HG03520 (cell line): Measurements from ENCODE around the gene IQCH.

ENCODE experiments used
- ATAC-seq: cut with Tn5 transposase; IDR thresholded peaks from one replicate; pipeline ENCODE4 v1.9.1; 2021; ENCODE audit warnings: mild to moderate bottlenecking, moderate library complexity; ENCODE audit not compliant: unreplicated experiment

The IQCH gene

GRCh38 chr15:67480741-67481140 is 226.2 kb downstream of the IQCH start:
- no peak for ATAC-seq

GRCh38 chr15:67481680-67482079 is 227.1 kb downstream of the IQCH start:
- no peak for ATAC-seq

- ATAC-seq: no peak
Observed at GRCh38 chr15:67495585-67495984, 241.0 kb downstream of the IQCH start.

GRCh38 chr15:67501177-67501835 is 246.7 kb downstream of the IQCH start:
- no peak for ATAC-seq

GRCh38 chr15:67501836-67502461 is 247.4 kb downstream of the IQCH start:
- ATAC-seq: no peak

GRCh38 chr15:67504056-67504455 is 249.5 kb downstream of the IQCH start:
- no peak for ATAC-seq

- no peak for ATAC-seq
Observed at GRCh38 chr15:67504796-67505195, 250.2 kb downstream of the IQCH start.

- no peak for ATAC-seq
Observed at GRCh38 chr15:67505675-67506572, 251.3 kb downstream of the IQCH start.

GRCh38 chr15:67506775-67507747 is 252.5 kb downstream of the IQCH start:
- no peak for ATAC-seq

GRCh38 chr15:67508407-67508806 is 253.8 kb downstream of the IQCH start:
- ATAC-seq: no peak

GRCh38 chr15:67509918-67510317 is 255.3 kb downstream of the IQCH start:
- ATAC-seq: no peak

- ATAC-seq: no peak
Observed at GRCh38 chr15:67510597-67511190, 256.1 kb downstream of the IQCH start.

- no peak for ATAC-seq
Observed at GRCh38 chr15:67511606-67512005, 257.0 kb downstream of the IQCH start.

- no peak for ATAC-seq
Observed at GRCh38 chr15:67512140-67512539, 257.6 kb downstream of the IQCH start.

GRCh38 chr15:67512933-67513714 is 258.5 kb downstream of the IQCH start:
- ATAC-seq: no peak

GRCh38 chr15:67515090-67515489 is 260.5 kb downstream of the IQCH start:
- ATAC-seq: no peak

- no peak for ATAC-seq
Observed at GRCh38 chr15:67515557-67515956, 261.0 kb downstream of the IQCH start.

- no peak for ATAC-seq
Observed at GRCh38 chr15:67520321-67521028, 265.9 kb downstream of the IQCH start.
